GM12872 (cell line): ENCODE data around the gene LSM14B.

Experiments used
- TF ChIP-seq, protein P1 (sequence below): IDR thresholded peaks from 3 replicates; pipeline ENCODE4 v1.5.1; 2011; ENCODE audit warnings: low read depth, mild to moderate bottlenecking, low read length, moderate library complexity; ENCODE audit not compliant: insufficient read depth

LSM14B gene

DNA sequence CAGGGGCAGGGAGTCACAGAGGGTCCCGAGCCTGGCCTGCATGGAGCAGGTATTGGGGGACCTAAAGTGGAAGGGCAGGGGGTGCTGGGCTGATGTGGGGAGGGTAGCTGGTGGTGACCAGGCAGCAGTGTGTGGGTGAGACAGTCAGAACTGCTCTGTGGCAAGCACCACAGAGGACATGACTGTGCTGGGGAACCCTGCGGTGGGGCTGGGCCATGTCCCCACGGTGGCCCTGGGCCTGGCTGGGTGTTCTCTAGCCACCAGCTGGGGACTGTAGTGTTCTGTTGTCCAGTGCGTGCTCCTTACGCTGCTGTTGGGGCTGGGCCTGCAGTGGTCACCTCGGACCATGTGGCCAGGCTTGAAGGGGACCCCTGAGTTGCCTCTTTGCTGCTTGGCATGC, 24.9 kb downstream of the LSM14B start:
- TF ChIP-seq, protein P1, sequence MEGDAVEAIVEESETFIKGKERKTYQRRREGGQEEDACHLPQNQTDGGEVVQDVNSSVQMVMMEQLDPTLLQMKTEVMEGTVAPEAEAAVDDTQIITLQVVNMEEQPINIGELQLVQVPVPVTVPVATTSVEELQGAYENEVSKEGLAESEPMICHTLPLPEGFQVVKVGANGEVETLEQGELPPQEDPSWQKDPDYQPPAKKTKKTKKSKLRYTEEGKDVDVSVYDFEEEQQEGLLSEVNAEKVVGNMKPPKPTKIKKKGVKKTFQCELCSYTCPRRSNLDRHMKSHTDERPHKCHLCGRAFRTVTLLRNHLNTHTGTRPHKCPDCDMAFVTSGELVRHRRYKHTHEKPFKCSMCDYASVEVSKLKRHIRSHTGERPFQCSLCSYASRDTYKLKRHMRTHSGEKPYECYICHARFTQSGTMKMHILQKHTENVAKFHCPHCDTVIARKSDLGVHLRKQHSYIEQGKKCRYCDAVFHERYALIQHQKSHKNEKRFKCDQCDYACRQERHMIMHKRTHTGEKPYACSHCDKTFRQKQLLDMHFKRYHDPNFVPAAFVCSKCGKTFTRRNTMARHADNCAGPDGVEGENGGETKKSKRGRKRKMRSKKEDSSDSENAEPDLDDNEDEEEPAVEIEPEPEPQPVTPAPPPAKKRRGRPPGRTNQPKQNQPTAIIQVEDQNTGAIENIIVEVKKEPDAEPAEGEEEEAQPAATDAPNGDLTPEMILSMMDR = no peak

GRCh38 chr20:62147528-62147927, 25.3 kb downstream of the LSM14B start:
- TF ChIP-seq, protein P1 = no peak

GRCh38 chr20:62148908-62149314, 26.6 kb downstream of the LSM14B start:
- TF ChIP-seq, protein P1 = no peak

GRCh38 chr20:62149532-62150309, 27.4 kb downstream of the LSM14B start:
- TF ChIP-seq, protein P1 = no peak

DNA sequence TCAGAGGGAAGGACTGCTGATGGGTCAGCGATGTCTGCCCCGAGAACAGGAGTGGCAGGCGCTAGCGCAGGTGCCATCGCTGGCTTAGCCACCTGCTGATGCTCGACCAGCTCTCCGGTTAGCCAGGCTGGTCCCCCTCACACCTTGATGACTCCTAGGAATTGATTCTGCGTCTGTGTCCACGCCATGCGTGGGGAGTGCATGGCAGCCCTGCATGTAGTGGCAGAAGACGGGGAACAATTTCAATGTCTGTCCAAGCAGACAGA, 28.0 kb downstream of the LSM14B start:
- TF ChIP-seq, protein P1 = no peak

GRCh38 chr20:62151225-62151624, 28.9 kb downstream of the LSM14B start:
- TF ChIP-seq, protein P1 = no peak

DNA sequence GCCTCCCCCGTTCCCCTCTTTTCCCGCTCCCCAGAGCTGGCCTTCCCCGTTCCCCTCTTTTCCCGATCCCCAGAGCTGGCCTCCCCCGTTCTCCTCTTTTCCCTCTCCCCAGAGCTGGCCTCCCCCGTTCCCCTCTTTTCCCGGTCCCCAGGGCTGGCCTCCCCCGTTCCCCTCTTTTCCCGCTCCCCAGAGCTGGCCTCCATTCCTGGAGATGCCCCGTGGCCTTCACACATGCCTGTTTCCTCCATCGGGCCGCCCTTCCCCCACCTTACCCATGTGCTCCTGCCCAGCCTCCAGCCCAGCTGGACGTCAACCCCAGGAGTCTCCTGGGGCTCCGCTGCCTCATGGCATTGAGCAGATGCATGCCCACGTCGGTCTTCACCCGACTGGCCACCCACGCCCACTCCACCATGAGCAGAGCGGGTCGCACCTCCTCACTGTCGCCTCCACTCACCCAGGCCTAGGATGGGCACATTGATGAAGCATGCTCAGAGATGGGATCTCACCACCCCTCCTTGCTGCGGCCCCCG, 29.6 kb downstream of the LSM14B start:
- TF ChIP-seq, protein P1 = no peak
